ENCODE results near the gene PUM1.
A peak's percentile ranks its signal among the peaks of the same experiment; 100 is the strongest.

Gene PUM1

GRCh38 chr1:30919025-30919881 is 146.3 kb downstream of the PUM1 start:
- Histone ChIP-seq H3K18ac (ENCODE audit: low read length) (no peak overlapping the region), H3K23ac (ENCODE audit: low read length) (no peak overlapping the region), H3K4me1 (ENCODE audit: control insufficient read depth in 1 of 2, insufficient read depth in 2 of 2, low read length in 2 of 2) (peaks cover 11 to 16% of the 10 kb centered on the region in 2 experiments), H2AK5ac (ENCODE audit: low read length) (peak overlapping the region; percentile 52), H3K36me3 (ENCODE audit: control insufficient read depth in 1 of 2, insufficient read depth in 2 of 2, low read length in 2 of 2) (no peaks in the 10 kb centered on the region), H3K4me3 (ENCODE audit: low read depth, low read length) (no peak overlapping the region), H3K9ac (ENCODE audit: low read length) (no peak overlapping the region), H3K4me2 (ENCODE audit: low read length) (no peak overlapping the region), H3K27ac (ENCODE audit: low read depth, low read length) (peak overlapping the region; percentile 80), H3K79me2 (ENCODE audit: control insufficient read depth, insufficient read depth, low read length, poor library complexity) (no peaks in the 10 kb centered on the region), H2BK5ac (ENCODE audit: low read depth, low read length, poor library complexity) (peak overlapping the region; percentile 4), H3K9me3 (ENCODE audit: insufficient read depth, low read depth, low read length) (no peaks in the 10 kb centered on the region), H3K4ac (ENCODE audit: low read depth, low read length) (no peak overlapping the region), H3K27me3 (ENCODE audit: insufficient read depth, low read length) (no peaks in the 10 kb centered on the region), H2AFZ (ENCODE audit: insufficient read depth, low read length, poor library complexity) (no peak overlapping the region), H3K79me1 (ENCODE audit: low read length) (peaks cover 8% of the 10 kb centered on the region), H4K8ac (ENCODE audit: low read depth, low read length) (peak overlapping the region; percentile 6), H4K91ac (ENCODE audit: low read depth, low read length) (peak overlapping the region; percentile 82), H2BK120ac (ENCODE audit: insufficient read depth, low read length, poor library complexity) (peak overlapping the region; percentile 4), H2BK12ac (ENCODE audit: low read length) (no peak overlapping the region), H3K14ac (ENCODE audit: low read length) (no peak overlapping the region), H4K12ac (ENCODE audit: low read depth, low read length) (no peak overlapping the region)
- WGBS (ENCODE audit: extremely low coverage, insufficient coverage, insufficient read length), result no CpG with 5 or more reads among the region's 10 CpGs
- DNase-seq, result peak in 1 of 2 donors; percentile 61

GRCh38 chr1:30916296-30916695 is 149.2 kb downstream of the PUM1 start:
- H3K9ac ChIP-seq (ENCODE audit: low read length), result no peak overlapping the region
- H3K4me1 ChIP-seq (ENCODE audit: control insufficient read depth in 1 of 2, insufficient read depth in 2 of 2, low read length in 2 of 2), result peaks cover 27 to 29% of the 10 kb centered on the region in 2 experiments
- no peak overlapping the region for H3K27ac ChIP-seq (ENCODE audit: low read depth, low read length)
- H3K18ac ChIP-seq (ENCODE audit: low read length), result no peak overlapping the region
- no peak overlapping the region for H4K12ac ChIP-seq (ENCODE audit: low read depth, low read length)
- H3K79me1 ChIP-seq (ENCODE audit: low read length), result peaks cover 21% of the 10 kb centered on the region
- H2AFZ ChIP-seq (ENCODE audit: insufficient read depth, low read length, poor library complexity), result no peak overlapping the region
- no peaks in the 10 kb centered on the region for H3K36me3 ChIP-seq (ENCODE audit: control insufficient read depth in 1 of 2, insufficient read depth in 2 of 2, low read length in 2 of 2)
- no peak overlapping the region for H3K23ac ChIP-seq (ENCODE audit: low read length)
- no peaks in the 10 kb centered on the region for H3K9me3 ChIP-seq (ENCODE audit: insufficient read depth, low read depth, low read length)
- no CpG with 5 or more reads among the region's 12 CpGs for WGBS (ENCODE audit: extremely low coverage, insufficient coverage, insufficient read length)
- H3K4me2 ChIP-seq (ENCODE audit: low read length), result no peak overlapping the region
- no peak for DNase-seq
- H3K79me2 ChIP-seq (ENCODE audit: control insufficient read depth, insufficient read depth, low read length, poor library complexity), result peaks cover 2% of the 10 kb centered on the region
- H3K4ac ChIP-seq (ENCODE audit: low read depth, low read length), result no peak overlapping the region
- no peak overlapping the region for H4K8ac ChIP-seq (ENCODE audit: low read depth, low read length)
- H2BK5ac ChIP-seq (ENCODE audit: low read depth, low read length, poor library complexity), result no peak overlapping the region
- no peaks in the 10 kb centered on the region for H3K27me3 ChIP-seq (ENCODE audit: insufficient read depth, low read length)
- H4K91ac ChIP-seq (ENCODE audit: low read depth, low read length), result peak overlapping the region; percentile 45
- no peak overlapping the region for H2BK120ac ChIP-seq (ENCODE audit: insufficient read depth, low read length, poor library complexity)
- no peak overlapping the region for H2AK5ac ChIP-seq (ENCODE audit: low read length)
- H3K4me3 ChIP-seq (ENCODE audit: low read depth, low read length), result no peak overlapping the region
- H2BK12ac ChIP-seq (ENCODE audit: low read length), result peak overlapping the region; percentile 85
- H3K14ac ChIP-seq (ENCODE audit: low read length), result no peak overlapping the region

- Histone ChIP-seq H4K12ac (ENCODE audit: low read depth, low read length) (no peak overlapping the region), H3K27ac (ENCODE audit: low read depth, low read length) (no peak overlapping the region), H3K4ac (ENCODE audit: low read depth, low read length) (no peak overlapping the region), H2BK12ac (ENCODE audit: low read length) (peak overlapping the region; percentile 46), H3K27me3 (ENCODE audit: insufficient read depth, low read length) (no peaks in the 10 kb centered on the region), H2BK120ac (ENCODE audit: insufficient read depth, low read length, poor library complexity) (no peak overlapping the region), H3K79me2 (ENCODE audit: control insufficient read depth, insufficient read depth, low read length, poor library complexity) (peaks cover 2% of the 10 kb centered on the region), H3K4me3 (ENCODE audit: low read depth, low read length) (no peak overlapping the region), H3K4me1 (ENCODE audit: control insufficient read depth in 1 of 2, insufficient read depth in 2 of 2, low read length in 2 of 2) (peaks cover 31 to 33% of the 10 kb centered on the region in 2 experiments), H2BK5ac (ENCODE audit: low read depth, low read length, poor library complexity) (no peak overlapping the region), H3K4me2 (ENCODE audit: low read length) (no peak overlapping the region), H3K9me3 (ENCODE audit: insufficient read depth, low read depth, low read length) (no peaks in the 10 kb centered on the region), H4K8ac (ENCODE audit: low read depth, low read length) (no peak overlapping the region), H3K14ac (ENCODE audit: low read length) (no peak overlapping the region), H3K23ac (ENCODE audit: low read length) (no peak overlapping the region), H3K18ac (ENCODE audit: low read length) (no peak overlapping the region), H3K36me3 (ENCODE audit: control insufficient read depth in 1 of 2, insufficient read depth in 2 of 2, low read length in 2 of 2) (no peaks in the 10 kb centered on the region), H2AK5ac (ENCODE audit: low read length) (no peak overlapping the region), H4K91ac (ENCODE audit: low read depth, low read length) (no peak overlapping the region), H3K9ac (ENCODE audit: low read length) (no peak overlapping the region), H3K79me1 (ENCODE audit: low read length) (peaks cover 21% of the 10 kb centered on the region), H2AFZ (ENCODE audit: insufficient read depth, low read length, poor library complexity) (no peak overlapping the region)
- DNase-seq, result no peak
- WGBS (ENCODE audit: extremely low coverage, insufficient coverage, insufficient read length), result no CpG with 5 or more reads among the region's 13 CpGs
Measured at GRCh38 chr1:30915491-30916230, 149.9 kb downstream of the PUM1 start.

- H3K4ac ChIP-seq (ENCODE audit: low read depth, low read length), result no peak overlapping the region
- H3K14ac ChIP-seq (ENCODE audit: low read length), result no peak overlapping the region
- H3K36me3 ChIP-seq (ENCODE audit: control insufficient read depth in 1 of 2, insufficient read depth in 2 of 2, low read length in 2 of 2), result no peaks in the 10 kb centered on the region
- H4K8ac ChIP-seq (ENCODE audit: low read depth, low read length), result no peak overlapping the region
- no peak overlapping the region for H2AK5ac ChIP-seq (ENCODE audit: low read length)
- no peak overlapping the region for H2BK12ac ChIP-seq (ENCODE audit: low read length)
- H3K79me1 ChIP-seq (ENCODE audit: low read length), result peaks cover 21% of the 10 kb centered on the region
- no peaks in the 10 kb centered on the region for H3K9me3 ChIP-seq (ENCODE audit: insufficient read depth, low read depth, low read length)
- H3K27me3 ChIP-seq (ENCODE audit: insufficient read depth, low read length), result no peaks in the 10 kb centered on the region
- no peak overlapping the region for H3K4me3 ChIP-seq (ENCODE audit: low read depth, low read length)
- H3K4me2 ChIP-seq (ENCODE audit: low read length), result no peak overlapping the region
- no peak overlapping the region for H2BK120ac ChIP-seq (ENCODE audit: insufficient read depth, low read length, poor library complexity)
- no CpG with 5 or more reads among the region's 4 CpGs for WGBS (ENCODE audit: extremely low coverage, insufficient coverage, insufficient read length)
- no peak overlapping the region for H4K12ac ChIP-seq (ENCODE audit: low read depth, low read length)
- no peak overlapping the region for H3K9ac ChIP-seq (ENCODE audit: low read length)
- H3K23ac ChIP-seq (ENCODE audit: low read length), result no peak overlapping the region
- no peak overlapping the region for H2AFZ ChIP-seq (ENCODE audit: insufficient read depth, low read length, poor library complexity)
- no peak overlapping the region for H2BK5ac ChIP-seq (ENCODE audit: low read depth, low read length, poor library complexity)
- H3K4me1 ChIP-seq (ENCODE audit: control insufficient read depth in 1 of 2, insufficient read depth in 2 of 2, low read length in 2 of 2), result peaks cover 31 to 33% of the 10 kb centered on the region in 2 experiments
- no peak overlapping the region for H3K27ac ChIP-seq (ENCODE audit: low read depth, low read length)
- no peak for DNase-seq
- no peak overlapping the region for H4K91ac ChIP-seq (ENCODE audit: low read depth, low read length)
- no peak overlapping the region for H3K18ac ChIP-seq (ENCODE audit: low read length)
- peaks cover 2% of the 10 kb centered on the region for H3K79me2 ChIP-seq (ENCODE audit: control insufficient read depth, insufficient read depth, low read length, poor library complexity)
Measured at GRCh38 chr1:30914931-30915330, 150.6 kb downstream of the PUM1 start.

Measured in trophoblast cell (in vitro differentiated cells and primary cell).